ENCODE measurements around the gene ENAH. TPM values are rescaled to one million over a fixed set of nuclear protein-coding genes. Genes with fewer than 3 reads are reported as not detected.

ENAH gene
- 0.50 TPM for total RNA-seq (2013)
- polyA plus RNA-seq (under 1 TPM in 1 of 3 donors, not detected in 2; 0.12 TPM), polyA minus RNA-seq (0.24 TPM in 1 of 2 replicates, not detected in the other), total RNA-seq (0.28 to 73.4 (median 0.51) reads per million in 11 experiments)

DNA sequence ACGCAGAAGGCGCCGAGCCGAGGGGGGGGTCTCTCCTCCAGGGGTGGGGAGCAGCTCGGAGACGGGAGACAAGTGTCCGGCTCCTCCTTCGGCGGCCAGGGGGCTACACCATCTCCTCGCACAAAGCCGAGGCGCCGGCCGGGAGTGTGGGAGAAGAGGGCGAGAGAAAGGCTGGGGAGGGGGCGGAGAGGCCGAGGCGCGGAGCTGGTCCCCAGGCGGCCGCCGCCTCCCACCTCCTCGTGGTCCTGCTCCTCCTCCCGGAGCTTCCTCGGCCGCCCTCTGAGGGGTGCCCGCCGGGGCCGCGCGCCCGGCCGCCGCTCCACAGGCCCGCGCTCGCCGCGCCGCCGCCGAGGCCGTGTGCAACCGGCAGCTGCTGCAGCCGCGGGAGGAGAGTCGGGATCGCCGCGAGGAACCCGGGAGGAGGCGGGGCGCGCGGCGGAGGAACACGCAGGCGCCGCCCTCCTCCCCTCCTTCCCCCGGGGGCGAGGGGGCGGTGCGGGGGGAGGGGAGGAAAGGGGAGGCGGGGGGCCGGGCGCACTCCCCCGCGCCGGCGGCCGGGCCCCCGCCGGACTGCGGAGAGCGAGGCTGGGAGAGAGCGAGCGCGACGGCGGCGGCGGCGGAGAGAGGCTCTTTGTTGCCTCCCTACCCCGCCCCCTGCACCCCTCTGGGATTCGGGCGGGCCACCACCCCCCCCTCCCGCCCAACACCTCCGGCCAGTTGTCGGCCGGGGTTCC lies at the start of gene ENAH:
Gene ENAH, minus strand, starts transcription at position 395 of the 734 bp plus-strand sequence. CDS start 433 bp downstream, outside the sequence.
- Mint-ChIP-seq H3K36me3 (peaks cover 3 to 11% of the 10 kb centered on the region in 2 donors), H3K27me3 (ENCODE audit: low read depth in 3 of 3) (peaks cover 34 to 63% (median 47%) of the 10 kb centered on the region in 3 donors), H3K27ac (peak within 1 kb of the TSS in 3 of 7 donors; percentile 10 to 52 (median 51)), H3K9me3 (peaks cover 0 to 12% (median 2%) of the 10 kb centered on the region in 7 donors), H3K4me1 (peaks cover 18% of the 10 kb centered on the region), H3K4me3 (peak within 1 kb of the TSS; percentile 95 to 100)
- Histone ChIP-seq H3K9me3 (replicated peaks in 1 of 2; ENCODE audit: control insufficient read depth in 1 of 2, insufficient read depth in 1 of 2, low read length in 2 of 2) (no peaks in the 10 kb centered on the region), H3K4me1 (ENCODE audit: control insufficient read depth in 1 of 2, insufficient read depth in 2 of 2, low read length in 2 of 2) (peaks cover 18 to 23% of the 10 kb centered on the region in 2 donors), H3K9ac (ENCODE audit: insufficient read depth, low read length, poor library complexity, severe bottlenecking) (peak within 1 kb of the TSS; percentile 64), H3K4me3 (replicated peaks in 1 of 3; ENCODE audit: low read depth in 2 of 3, low read length in 3 of 3) (peak within 1 kb of the TSS; percentile 59 to 83 (median 81)), H3K36me3 (replicated peaks in 1 of 2; ENCODE audit: control insufficient read depth in 1 of 2, insufficient read depth in 2 of 2, low read length in 2 of 2) (no peaks in the 10 kb centered on the region), H3K27me3 (ENCODE audit: control insufficient read depth in 2 of 2, insufficient read depth in 2 of 2, low read length in 2 of 2) (peaks cover 32 to 62% of the 10 kb centered on the region in 2 donors), H4K20me1 (ENCODE audit: insufficient read depth, low read length) (no peaks in the 10 kb centered on the region), H3K4me2 (replicated peaks; ENCODE audit: extremely low read depth, low read length, poor library complexity, severe bottlenecking) (peak within 1 kb of the TSS; percentile 89), H3K79me2 (ENCODE audit: insufficient read depth, low read length) (no peaks in the 10 kb centered on the region), H3K27ac (ENCODE audit: low read depth in 1 of 2, low read length in 2 of 2) (no peak within 1 kb of the TSS), H2AFZ (ENCODE audit: insufficient read depth, low read depth, low read length, poor library complexity, severe bottlenecking) (peak within 1 kb of the TSS; percentile 79)
- peak; percentile 12 to 27 (median 12) for DNase-seq
- TF ChIP-seq, protein P1, sequence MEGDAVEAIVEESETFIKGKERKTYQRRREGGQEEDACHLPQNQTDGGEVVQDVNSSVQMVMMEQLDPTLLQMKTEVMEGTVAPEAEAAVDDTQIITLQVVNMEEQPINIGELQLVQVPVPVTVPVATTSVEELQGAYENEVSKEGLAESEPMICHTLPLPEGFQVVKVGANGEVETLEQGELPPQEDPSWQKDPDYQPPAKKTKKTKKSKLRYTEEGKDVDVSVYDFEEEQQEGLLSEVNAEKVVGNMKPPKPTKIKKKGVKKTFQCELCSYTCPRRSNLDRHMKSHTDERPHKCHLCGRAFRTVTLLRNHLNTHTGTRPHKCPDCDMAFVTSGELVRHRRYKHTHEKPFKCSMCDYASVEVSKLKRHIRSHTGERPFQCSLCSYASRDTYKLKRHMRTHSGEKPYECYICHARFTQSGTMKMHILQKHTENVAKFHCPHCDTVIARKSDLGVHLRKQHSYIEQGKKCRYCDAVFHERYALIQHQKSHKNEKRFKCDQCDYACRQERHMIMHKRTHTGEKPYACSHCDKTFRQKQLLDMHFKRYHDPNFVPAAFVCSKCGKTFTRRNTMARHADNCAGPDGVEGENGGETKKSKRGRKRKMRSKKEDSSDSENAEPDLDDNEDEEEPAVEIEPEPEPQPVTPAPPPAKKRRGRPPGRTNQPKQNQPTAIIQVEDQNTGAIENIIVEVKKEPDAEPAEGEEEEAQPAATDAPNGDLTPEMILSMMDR (IDR thresholded peaks at IDR 0.05): no peak
- intact Hi-C loops (cut with micrococcal nuclease): no loop called here
- 0% methylated on average over 37 of the region's 90 CpGs for WGBS (ENCODE audit: insufficient coverage)

DNA sequence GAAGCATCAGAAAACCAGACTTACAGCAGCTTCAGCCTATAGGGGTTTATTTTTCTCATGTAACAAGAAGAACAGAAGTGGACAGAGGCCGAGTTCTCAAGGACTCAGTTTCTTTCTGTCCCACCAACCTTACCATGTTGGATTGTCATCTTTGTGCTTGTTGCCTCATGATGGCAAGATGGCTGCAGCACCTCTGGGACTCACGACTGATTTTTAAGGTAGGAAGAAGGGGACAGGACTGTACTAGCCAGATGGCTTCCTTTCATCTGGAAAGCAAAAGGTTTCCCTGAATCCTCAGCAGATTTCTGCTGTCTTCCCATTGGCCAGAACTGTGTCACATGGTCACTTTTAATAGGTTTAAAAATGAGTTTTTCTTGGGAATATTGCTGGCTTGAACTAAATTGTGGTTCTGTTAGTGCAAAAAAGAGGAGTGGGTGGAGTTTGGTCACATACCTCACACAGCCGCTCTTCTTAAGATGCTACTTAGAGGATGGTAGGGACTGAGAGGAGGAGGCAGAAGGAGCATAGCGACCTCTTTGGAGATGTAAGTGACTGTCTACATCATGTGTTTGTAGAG lies 48.1 kb upstream of the ENAH start:
- Histone ChIP-seq H4K20me1 (ENCODE audit: insufficient read depth, low read length) (no peaks in the 10 kb centered on the region), H3K4me3 (replicated peaks in 1 of 3; ENCODE audit: low read depth in 2 of 3, low read length in 3 of 3) (no peak overlapping the region), H3K9ac (ENCODE audit: insufficient read depth, low read length, poor library complexity, severe bottlenecking) (no peak overlapping the region), H3K36me3 (replicated peaks in 1 of 2; ENCODE audit: control insufficient read depth in 1 of 2, insufficient read depth in 2 of 2, low read length in 2 of 2) (no peaks in the 10 kb centered on the region), H3K27me3 (ENCODE audit: control insufficient read depth in 2 of 2, insufficient read depth in 2 of 2, low read length in 2 of 2) (no peaks in the 10 kb centered on the region), H3K4me2 (replicated peaks; ENCODE audit: extremely low read depth, low read length, poor library complexity, severe bottlenecking) (no peak overlapping the region), H3K27ac (ENCODE audit: low read depth in 1 of 2, low read length in 2 of 2) (no peak overlapping the region), H3K4me1 (ENCODE audit: control insufficient read depth in 1 of 2, insufficient read depth in 2 of 2, low read length in 2 of 2) (no peaks in the 10 kb centered on the region), H3K79me2 (ENCODE audit: insufficient read depth, low read length) (no peaks in the 10 kb centered on the region), H3K9me3 (replicated peaks in 1 of 2; ENCODE audit: control insufficient read depth in 1 of 2, insufficient read depth in 1 of 2, low read length in 2 of 2) (no peaks in the 10 kb centered on the region), H2AFZ (ENCODE audit: insufficient read depth, low read depth, low read length, poor library complexity, severe bottlenecking) (no peak overlapping the region)
- Mint-ChIP-seq H3K36me3 (no peaks in the 10 kb centered on the region), H3K27ac (no peak overlapping the region), H3K4me1 (no peaks in the 10 kb centered on the region), H3K4me3 (no peak overlapping the region), H3K9me3 (no peaks in the 10 kb centered on the region), H3K27me3 (ENCODE audit: low read depth in 3 of 3) (peaks cover 0 to 3% (median 2%) of the 10 kb centered on the region in 3 donors)
- WGBS (ENCODE audit: insufficient coverage): 90% methylated on average over 2 of the region's 4 CpGs
- DNase-seq: no peak
- intact Hi-C loops (cut with micrococcal nuclease): loop anchor here in 1 of 2 donors (10.0 kb wide), 1 partner anchor 414 kb away; no protein-coding TSS in a partner anchor
- TF ChIP-seq, protein P1 (IDR thresholded peaks at IDR 0.05): no peak
